Measurements from ENCODE around the gene C1QL1.

C1QL1 gene

GRCh38 chr17:44968225-44969143 is at the start of gene C1QL1:
C1QL1 (minus strand) TSS chr17:44968303; CDS start chr17:44968048, 255 bp downstream.
- DNase-seq: peak; percentile 93

GRCh38 chr17:45016823-45017222 is 48.7 kb upstream of the C1QL1 start:
- DNase-seq: peak; percentile 29

- no peak for DNase-seq
Observed at GRCh38 chr17:45016237-45016636, 48.1 kb upstream of the C1QL1 start.

GRCh38 chr17:45013021-45013997 is 45.2 kb upstream of the C1QL1 start:
- DNase-seq: no peak

- DNase-seq: no peak
Observed at GRCh38 chr17:45011767-45012166, 43.7 kb upstream of the C1QL1 start.

GRCh38 chr17:45009676-45010467 is 41.8 kb upstream of the C1QL1 start:
- DNase-seq: no peak

- DNase-seq: no peak
Observed at GRCh38 chr17:45008216-45008615, 40.1 kb upstream of the C1QL1 start.

GRCh38 chr17:45006927-45007461 is 38.9 kb upstream of the C1QL1 start:
- DNase-seq: no peak

- DNase-seq: no peak
Observed at GRCh38 chr17:45005700-45006099, 37.6 kb upstream of the C1QL1 start.

- no peak for DNase-seq
Observed at GRCh38 chr17:45004388-45004787, 36.3 kb upstream of the C1QL1 start.

GRCh38 chr17:45003877-45004276 is 35.8 kb upstream of the C1QL1 start:
- no peak for DNase-seq

- no peak for DNase-seq
Observed at GRCh38 chr17:45001310-45001709, 33.2 kb upstream of the C1QL1 start.

GRCh38 chr17:44999433-44999832 is 31.3 kb upstream of the C1QL1 start:
- DNase-seq: no peak

GRCh38 chr17:44998646-44999045 is 30.5 kb upstream of the C1QL1 start:
- DNase-seq: no peak

GRCh38 chr17:44997733-44998520 is 29.8 kb upstream of the C1QL1 start:
- peak; percentile 26 for DNase-seq

- no peak for DNase-seq
Observed at GRCh38 chr17:44996304-44996703, 28.2 kb upstream of the C1QL1 start.

GRCh38 chr17:44995436-44996001 is 27.4 kb upstream of the C1QL1 start:
- DNase-seq: no peak

- no peak for DNase-seq
Observed at GRCh38 chr17:44992242-44992939, 24.3 kb upstream of the C1QL1 start.

GRCh38 chr17:44990994-44991393 is 22.9 kb upstream of the C1QL1 start:
- no peak for DNase-seq

- no peak for DNase-seq
Observed at GRCh38 chr17:44989552-44990138, 21.5 kb upstream of the C1QL1 start.

Data from EL (cell line).